Measurements from ENCODE around the gene MPHOSPH8.
"Not testable (repeated sequence)": the region's sequence is repeated elsewhere in the genome, so short reads cannot be mapped to it uniquely, and the experiment has no call there.

The MPHOSPH8 gene

GRCh38 chr13:19672990-19673389, 39.5 kb downstream of the MPHOSPH8 start:
- H3K4me1 Mint-ChIP-seq = peaks cover 5% of the 10 kb centered on the region
- no peak overlapping the region for H3K27ac Mint-ChIP-seq (ENCODE audit: low read depth)
- H3K27me3 Mint-ChIP-seq = no peaks in the 10 kb centered on the region
- ATAC-seq (replicated peaks; ENCODE audit: extremely low read depth, poor library complexity, severe bottlenecking) = no peak
- H3K4me3 Mint-ChIP-seq = no peak overlapping the region
- peaks cover 86% of the 10 kb centered on the region for H3K36me3 Mint-ChIP-seq (ENCODE audit: insufficient read depth)
- no peak for DNase-seq (ENCODE audit: low spot score in 2 of 2)
- H3K9me3 Mint-ChIP-seq = no peaks in the 10 kb centered on the region

DNA sequence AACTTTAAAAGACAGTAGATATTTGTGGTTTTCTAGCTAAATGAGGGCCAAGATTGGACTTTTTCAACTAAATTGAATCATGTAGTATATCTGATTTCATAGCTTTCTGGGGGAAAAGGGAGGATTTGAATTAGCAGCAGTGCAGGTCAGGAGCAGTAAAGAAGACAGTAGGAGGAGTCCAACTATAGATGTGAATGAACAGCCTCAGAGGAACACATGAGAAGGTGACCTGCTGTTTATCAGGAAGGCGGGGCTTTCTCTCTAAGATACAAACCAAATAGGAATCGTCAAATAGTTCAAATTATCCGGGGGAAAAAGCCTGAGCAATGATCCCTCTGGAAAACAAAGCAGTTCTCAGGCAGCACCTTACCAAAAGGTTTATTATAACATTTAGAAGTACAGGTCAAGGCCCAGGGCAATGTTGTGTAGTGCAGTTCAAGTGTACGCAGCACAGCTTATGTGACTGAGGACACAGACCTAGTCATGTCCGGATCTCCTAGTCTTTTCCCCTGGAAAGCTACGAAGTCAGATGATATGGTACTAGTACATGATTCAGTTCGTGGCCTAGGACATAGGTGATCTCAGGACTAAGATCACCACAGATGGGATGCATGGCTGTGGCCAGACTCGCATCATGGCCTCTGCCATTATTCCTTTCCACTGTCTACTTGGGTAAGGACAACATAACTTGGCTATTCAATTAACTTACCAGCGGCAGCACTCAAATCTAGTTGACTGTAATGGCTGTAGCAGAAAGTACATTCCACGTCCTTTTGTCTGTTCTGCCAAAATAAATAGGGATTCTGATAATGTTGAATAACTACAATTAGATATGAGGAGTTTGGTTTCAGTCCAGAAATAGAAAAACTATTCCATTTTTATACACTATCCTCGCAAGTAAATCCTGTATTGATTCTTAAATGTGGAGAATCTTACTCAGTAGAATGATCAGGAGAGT, 40.3 kb downstream of the MPHOSPH8 start:
- Mint-ChIP-seq H3K4me1 (peaks cover 5% of the 10 kb centered on the region), H3K4me3 (no peak overlapping the region), H3K27me3 (no peaks in the 10 kb centered on the region), H3K9me3 (no peaks in the 10 kb centered on the region), H3K36me3 (ENCODE audit: insufficient read depth) (peaks cover 81% of the 10 kb centered on the region), H3K27ac (ENCODE audit: low read depth) (no peak overlapping the region)
- DNase-seq (ENCODE audit: low spot score in 2 of 2) (no peak), ATAC-seq (replicated peaks; ENCODE audit: extremely low read depth, poor library complexity, severe bottlenecking) (no peak)

DNA sequence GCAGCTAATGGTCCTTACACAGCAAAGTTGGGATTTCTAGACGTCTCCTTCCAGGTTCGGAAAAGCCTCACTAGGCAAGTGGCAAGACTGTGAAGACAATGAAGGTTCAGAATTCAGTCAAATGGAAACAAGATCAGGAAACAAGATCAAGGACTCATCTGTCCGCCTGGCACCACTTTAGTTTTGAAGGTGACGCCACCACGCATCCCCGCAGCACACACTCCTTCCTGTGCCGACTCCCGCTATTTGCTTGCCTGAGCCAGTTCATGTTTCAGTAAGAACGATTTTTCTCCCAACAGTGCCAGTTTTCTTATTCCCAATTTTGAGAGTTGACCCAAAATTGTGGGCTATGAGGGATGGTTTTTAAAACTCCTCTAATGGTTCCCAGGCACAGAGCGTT, 41.4 kb downstream of the MPHOSPH8 start:
- no peak overlapping the region for H3K4me3 Mint-ChIP-seq
- ATAC-seq (replicated peaks; ENCODE audit: extremely low read depth, poor library complexity, severe bottlenecking) (no peak), DNase-seq (ENCODE audit: low spot score in 2 of 2) (no peak)
- H3K4me1 Mint-ChIP-seq = peaks cover 5% of the 10 kb centered on the region
- H3K27ac Mint-ChIP-seq (ENCODE audit: low read depth) = peak overlapping the region; percentile 54
- no peaks in the 10 kb centered on the region for H3K9me3 Mint-ChIP-seq
- no peaks in the 10 kb centered on the region for H3K27me3 Mint-ChIP-seq
- H3K36me3 Mint-ChIP-seq (ENCODE audit: insufficient read depth) = peaks cover 75% of the 10 kb centered on the region

GRCh38 chr13:19676168-19676567, 42.7 kb downstream of the MPHOSPH8 start:
- no peak for ATAC-seq (replicated peaks; ENCODE audit: extremely low read depth, poor library complexity, severe bottlenecking)
- Mint-ChIP-seq H3K27me3 (no peaks in the 10 kb centered on the region), H3K9me3 (no peaks in the 10 kb centered on the region), H3K4me1 (peaks cover 5% of the 10 kb centered on the region), H3K4me3 (no peak overlapping the region), H3K36me3 (ENCODE audit: insufficient read depth) (peaks cover 64% of the 10 kb centered on the region), H3K27ac (ENCODE audit: low read depth) (no peak overlapping the region)
- no peak for DNase-seq (ENCODE audit: low spot score in 2 of 2)

GRCh38 chr13:19680751-19681150, 47.3 kb downstream of the MPHOSPH8 start:
- no peak overlapping the region for H3K27ac Mint-ChIP-seq (ENCODE audit: low read depth)
- peaks cover 13% of the 10 kb centered on the region for H3K4me1 Mint-ChIP-seq
- H3K27me3 Mint-ChIP-seq = no peaks in the 10 kb centered on the region

GRCh38 chr13:19681517-19681916, 48.1 kb downstream of the MPHOSPH8 start:
- Mint-ChIP-seq H3K4me3 (no peak overlapping the region), H3K36me3 (ENCODE audit: insufficient read depth) (peaks cover 23% of the 10 kb centered on the region), H3K27me3 (no peaks in the 10 kb centered on the region), H3K27ac (ENCODE audit: low read depth) (no peak overlapping the region), H3K4me1 (peaks cover 18% of the 10 kb centered on the region), H3K9me3 (no peaks in the 10 kb centered on the region)
- ATAC-seq (replicated peaks; ENCODE audit: extremely low read depth, poor library complexity, severe bottlenecking) = no peak
- no peak for DNase-seq (ENCODE audit: low spot score in 2 of 2)

More at GRCh38 chr13:19680751-19681150, 47.3 kb downstream of the MPHOSPH8 start:
- no peak overlapping the region for H3K4me3 Mint-ChIP-seq
- peaks cover 29% of the 10 kb centered on the region for H3K36me3 Mint-ChIP-seq (ENCODE audit: insufficient read depth)
- ATAC-seq (replicated peaks; ENCODE audit: extremely low read depth, poor library complexity, severe bottlenecking) (no peak), DNase-seq (ENCODE audit: low spot score in 2 of 2) (no peak)
- H3K9me3 Mint-ChIP-seq = no peaks in the 10 kb centered on the region

- DNase-seq (ENCODE audit: low spot score in 2 of 2) (no peak), ATAC-seq (replicated peaks; ENCODE audit: extremely low read depth, poor library complexity, severe bottlenecking) (no peak)
- no peaks in the 10 kb centered on the region for H3K9me3 Mint-ChIP-seq
- no peaks in the 10 kb centered on the region for H3K27me3 Mint-ChIP-seq
- H3K4me1 Mint-ChIP-seq = peaks cover 18% of the 10 kb centered on the region
- peaks cover 9% of the 10 kb centered on the region for H3K36me3 Mint-ChIP-seq (ENCODE audit: insufficient read depth)
- H3K4me3 Mint-ChIP-seq = no peak overlapping the region
- no peak overlapping the region for H3K27ac Mint-ChIP-seq (ENCODE audit: low read depth)
Measured at GRCh38 chr13:19685034-19685433, 51.6 kb downstream of the MPHOSPH8 start.

DNA sequence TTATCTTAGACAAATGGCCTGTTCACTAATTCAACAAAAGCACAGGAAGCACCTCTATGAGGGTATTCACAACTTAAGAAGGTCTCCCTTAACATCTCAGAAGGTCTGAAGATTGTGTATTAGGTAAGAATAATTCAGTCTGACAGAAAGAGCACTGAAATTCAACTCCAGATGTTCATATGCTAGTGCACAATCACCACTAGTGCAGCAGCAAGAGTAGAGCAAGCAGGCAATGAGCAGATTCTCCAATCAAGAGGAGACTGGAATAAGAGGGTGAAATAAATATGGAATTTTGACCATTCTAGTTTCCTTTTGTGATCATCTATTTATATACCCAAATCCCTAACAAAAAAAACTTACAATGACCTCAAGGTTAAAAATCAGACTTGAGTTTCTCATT, 52.0 kb downstream of the MPHOSPH8 start:
- Mint-ChIP-seq H3K36me3 (ENCODE audit: insufficient read depth) (peaks cover 9% of the 10 kb centered on the region), H3K4me1 (peaks cover 21% of the 10 kb centered on the region), H3K4me3 (no peak overlapping the region), H3K27me3 (no peaks in the 10 kb centered on the region), H3K9me3 (no peaks in the 10 kb centered on the region), H3K27ac (ENCODE audit: low read depth) (no peak overlapping the region)
- DNase-seq (ENCODE audit: low spot score in 2 of 2) (no peak), ATAC-seq (replicated peaks; ENCODE audit: extremely low read depth, poor library complexity, severe bottlenecking) (no peak)

DNA sequence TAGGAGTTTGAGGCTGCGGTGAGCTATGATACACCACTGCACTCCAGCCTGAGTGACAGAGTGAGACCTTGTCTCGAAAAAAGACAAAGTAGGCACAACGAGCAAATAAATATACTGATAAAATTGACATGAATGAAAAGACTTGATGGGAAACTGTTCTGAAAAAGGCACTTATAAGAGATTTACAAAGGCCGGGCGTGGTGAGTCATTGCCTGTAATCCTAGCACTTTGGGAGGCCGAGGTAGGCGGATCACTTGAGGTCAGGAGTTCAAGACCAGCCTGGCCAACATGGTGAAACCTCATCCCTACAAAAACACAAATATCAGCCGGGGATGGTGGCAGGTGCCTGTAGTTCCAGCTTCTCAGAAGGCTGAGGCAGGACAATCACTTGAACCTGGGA, 58.0 kb downstream of the MPHOSPH8 start:
- not testable (repeated sequence) for DNase-seq (ENCODE audit: low spot score in 2 of 2); H3K27me3 Mint-ChIP-seq; ATAC-seq (replicated peaks; ENCODE audit: extremely low read depth, poor library complexity, severe bottlenecking); H3K9me3 Mint-ChIP-seq; H3K4me3 Mint-ChIP-seq; H3K27ac Mint-ChIP-seq (ENCODE audit: low read depth); H3K4me1 Mint-ChIP-seq
- H3K36me3 Mint-ChIP-seq (ENCODE audit: insufficient read depth) = peaks cover 13% of the 10 kb centered on the region

DNA sequence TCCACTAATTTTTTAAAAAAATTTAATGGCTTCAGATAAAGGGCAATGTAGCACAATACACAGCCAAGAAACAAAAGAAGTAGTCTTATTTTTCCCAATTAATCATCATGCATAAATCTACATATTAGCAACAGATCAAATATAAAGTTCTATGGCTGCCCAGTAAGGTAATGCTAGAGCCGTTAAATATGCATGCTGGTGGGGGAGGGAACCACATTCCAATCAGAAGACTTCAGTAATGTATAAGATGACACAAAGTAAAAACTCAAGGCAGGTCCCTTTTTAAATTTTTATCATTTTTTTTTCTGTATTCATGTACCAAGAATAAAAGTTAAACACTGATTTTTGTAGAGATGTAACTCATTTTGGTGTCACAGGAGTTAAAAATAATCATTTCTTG, 62.0 kb downstream of the MPHOSPH8 start:
- Mint-ChIP-seq H3K36me3 (ENCODE audit: insufficient read depth) (peaks cover 18% of the 10 kb centered on the region), H3K9me3 (no peaks in the 10 kb centered on the region), H3K27me3 (no peaks in the 10 kb centered on the region), H3K27ac (ENCODE audit: low read depth) (no peak overlapping the region), H3K4me1 (peaks cover 11% of the 10 kb centered on the region), H3K4me3 (no peak overlapping the region)
- DNase-seq (ENCODE audit: low spot score in 2 of 2) (no peak), ATAC-seq (replicated peaks; ENCODE audit: extremely low read depth, poor library complexity, severe bottlenecking) (no peak)

GRCh38 chr13:19695829-19696228, 62.4 kb downstream of the MPHOSPH8 start:
- no peak overlapping the region for H3K4me3 Mint-ChIP-seq
- peaks cover 7% of the 10 kb centered on the region for H3K4me1 Mint-ChIP-seq
- H3K36me3 Mint-ChIP-seq (ENCODE audit: insufficient read depth) = peaks cover 21% of the 10 kb centered on the region
- no peaks in the 10 kb centered on the region for H3K27me3 Mint-ChIP-seq
- no peak overlapping the region for H3K27ac Mint-ChIP-seq (ENCODE audit: low read depth)
- DNase-seq (ENCODE audit: low spot score in 2 of 2) (no peak), ATAC-seq (replicated peaks; ENCODE audit: extremely low read depth, poor library complexity, severe bottlenecking) (no peak)
- no peaks in the 10 kb centered on the region for H3K9me3 Mint-ChIP-seq

GRCh38 chr13:19700963-19701362, 67.5 kb downstream of the MPHOSPH8 start:
- not testable (repeated sequence) for H3K9me3 Mint-ChIP-seq; ATAC-seq (replicated peaks; ENCODE audit: extremely low read depth, poor library complexity, severe bottlenecking); H3K27ac Mint-ChIP-seq (ENCODE audit: low read depth); DNase-seq (ENCODE audit: low spot score in 2 of 2); H3K4me3 Mint-ChIP-seq; H3K27me3 Mint-ChIP-seq
- peaks cover 11% of the 10 kb centered on the region for H3K4me1 Mint-ChIP-seq
- H3K36me3 Mint-ChIP-seq (ENCODE audit: insufficient read depth) = peaks cover 17% of the 10 kb centered on the region

DNA sequence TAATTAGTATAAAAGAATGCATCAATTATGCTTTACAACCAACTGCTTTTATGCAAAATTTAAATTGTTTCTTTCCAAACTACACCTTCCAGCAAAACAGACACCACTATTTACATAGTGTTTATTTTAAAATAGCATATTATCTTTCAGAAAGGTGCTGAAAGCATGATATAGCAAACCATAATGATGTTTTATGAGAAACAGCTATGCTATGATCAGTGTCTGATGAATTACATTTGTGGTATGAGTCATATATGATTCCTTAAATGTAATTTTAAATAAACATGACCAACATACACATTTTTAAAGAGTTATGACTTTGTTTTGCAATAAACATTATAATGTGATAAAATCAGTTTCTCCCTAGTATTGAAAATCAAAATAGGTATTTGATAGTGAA, 68.2 kb downstream of the MPHOSPH8 start:
- peaks cover 15% of the 10 kb centered on the region for H3K36me3 Mint-ChIP-seq (ENCODE audit: insufficient read depth)

More for the DNA sequence above, 68.2 kb downstream of the MPHOSPH8 start:
- peak overlapping the region; percentile 32 for H3K27ac Mint-ChIP-seq (ENCODE audit: low read depth)
- not testable (repeated sequence) for H3K4me3 Mint-ChIP-seq; H3K27me3 Mint-ChIP-seq; H3K9me3 Mint-ChIP-seq; DNase-seq (ENCODE audit: low spot score in 2 of 2); ATAC-seq (replicated peaks; ENCODE audit: extremely low read depth, poor library complexity, severe bottlenecking)
- H3K4me1 Mint-ChIP-seq = peaks cover 12% of the 10 kb centered on the region
